Measurements from ENCODE around the gene C6orf132. TPM values are rescaled to one million over a fixed set of nuclear protein-coding genes. Genes with fewer than 3 reads are reported as not detected.
A peak's percentile ranks its signal among the peaks of the same experiment; 100 is the strongest.
"Not testable (repeated sequence)": the region's sequence is repeated elsewhere in the genome, so short reads cannot be mapped to it uniquely, and the experiment has no call there.

The C6orf132 gene
- total RNA-seq, result under 0.01 TPM in 2 replicates

GRCh38 chr6:42142118-42142835 lies at the start of gene C6orf132:
Gene C6orf132 (minus strand): TSS chr6:42142620. CDS start chr6:42142444, 176 bp downstream.
- peak in 1 of 2 donors; percentile 28 for DNase-seq (ENCODE audit: low read depth in 2 of 2)

- no peak for DNase-seq (ENCODE audit: low read depth in 2 of 2)
Observed at GRCh38 chr6:42190554-42191183, 48.2 kb upstream of the C6orf132 start.

GRCh38 chr6:42188406-42188805 lies 46.0 kb upstream of the C6orf132 start:
- no peak for DNase-seq (ENCODE audit: low read depth in 2 of 2)

- DNase-seq (ENCODE audit: low read depth in 2 of 2), result no peak
Observed at GRCh38 chr6:42185597-42185996, 43.2 kb upstream of the C6orf132 start.

- no peak for DNase-seq (ENCODE audit: low read depth in 2 of 2)
Observed at GRCh38 chr6:42184475-42184874, 42.1 kb upstream of the C6orf132 start.

GRCh38 chr6:42182101-42182500 lies 39.7 kb upstream of the C6orf132 start:
- no peak for DNase-seq (ENCODE audit: low read depth in 2 of 2)

- no peak for DNase-seq (ENCODE audit: low read depth in 2 of 2)
Observed at GRCh38 chr6:42179945-42180313, 37.5 kb upstream of the C6orf132 start.

- no peak for DNase-seq (ENCODE audit: low read depth in 2 of 2)
Observed at GRCh38 chr6:42179261-42179944, 37.0 kb upstream of the C6orf132 start.

GRCh38 chr6:42177514-42178364 lies 35.3 kb upstream of the C6orf132 start:
- DNase-seq (ENCODE audit: low read depth in 2 of 2), result no peak

GRCh38 chr6:42176981-42177380 lies 34.6 kb upstream of the C6orf132 start:
- no peak for DNase-seq (ENCODE audit: low read depth in 2 of 2)

- DNase-seq (ENCODE audit: low read depth in 2 of 2), result peak in 1 of 2 donors; percentile 18
Observed at GRCh38 chr6:42175860-42176259, 33.4 kb upstream of the C6orf132 start.

- DNase-seq (ENCODE audit: low read depth in 2 of 2), result no peak
Observed at GRCh38 chr6:42173101-42173500, 30.7 kb upstream of the C6orf132 start, which contains the start of gene GUCA1A. Gene GUCA1A (plus strand): TSS chr6:42173364. CDS start chr6:42173614, 250 bp downstream.

GRCh38 chr6:42171813-42172581 lies 29.6 kb upstream of the C6orf132 start:
- no peak for DNase-seq (ENCODE audit: low read depth in 2 of 2)

- not testable (repeated sequence) for DNase-seq (ENCODE audit: low read depth in 2 of 2)
Observed at GRCh38 chr6:42169780-42170179, 27.4 kb upstream of the C6orf132 start.

GRCh38 chr6:42168650-42169049 lies 26.2 kb upstream of the C6orf132 start:
- no peak for DNase-seq (ENCODE audit: low read depth in 2 of 2)

- DNase-seq (ENCODE audit: low read depth in 2 of 2), result peak; percentile 32 to 63
Observed at GRCh38 chr6:42166444-42167141, 24.2 kb upstream of the C6orf132 start.

- DNase-seq (ENCODE audit: low read depth in 2 of 2), result no peak
Observed at GRCh38 chr6:42165016-42165415, 22.6 kb upstream of the C6orf132 start.

- DNase-seq (ENCODE audit: low read depth in 2 of 2), result no peak
Observed at GRCh38 chr6:42163981-42164380, 21.6 kb upstream of the C6orf132 start.

GRCh38 chr6:42162812-42163211 lies 20.4 kb upstream of the C6orf132 start:
- DNase-seq (ENCODE audit: low read depth in 2 of 2), result no peak

- DNase-seq (ENCODE audit: low read depth in 2 of 2), result no peak
Observed at GRCh38 chr6:42162384-42162783, 20.0 kb upstream of the C6orf132 start.
